ENCODE measurements around the gene NTRK3. TPM values are rescaled to one million over a fixed set of nuclear protein-coding genes. Genes with fewer than 3 reads are reported as not detected.

NTRK3 gene
- total RNA-seq, 6 experiments from 2014 or later: 0.35 to 0.75 (median 0.46) TPM

DNA sequence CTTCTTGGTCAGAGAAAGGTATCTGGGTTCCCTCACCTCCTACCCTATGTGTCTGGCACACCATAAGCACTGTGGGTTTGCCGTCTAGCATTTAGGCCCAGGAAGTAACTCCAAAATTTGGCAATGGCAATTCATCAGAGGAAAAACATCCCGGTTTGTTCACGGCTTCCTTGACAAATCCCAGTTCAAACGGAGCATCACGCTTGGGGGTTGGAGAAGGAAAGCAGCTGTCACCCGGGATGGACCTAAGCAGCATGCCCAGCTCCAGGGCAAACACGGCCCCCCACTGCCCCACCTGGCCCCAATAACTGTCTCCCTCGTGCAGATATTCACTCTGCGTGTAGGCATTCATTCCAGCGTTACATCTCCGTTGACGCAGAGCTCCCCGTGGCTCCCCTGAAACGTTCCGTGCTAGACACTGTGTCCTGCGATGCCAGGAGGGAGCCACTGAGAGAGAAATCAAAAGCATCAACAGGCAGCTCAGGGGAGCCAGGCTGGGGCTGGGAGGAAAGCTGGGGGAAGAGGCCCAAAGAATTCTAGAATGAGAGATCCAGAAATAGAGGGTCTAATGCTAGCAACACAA, 41.4 kb downstream of the NTRK3 start:
- H3K27me3 ChIP-seq: no peaks in the 10 kb centered on the region
- H3K36me3 ChIP-seq: no peaks in the 10 kb centered on the region
- intact Hi-C loops (cut with DNase I): no loop called here
- WGBS (ENCODE audit: insufficient coverage, low coverage, low lambda C conversion rate, missing lambda C conversion rate): 67% methylated on average over 7 of the region's 16 CpGs
- no peak for ATAC-seq
- no peak overlapping the region for H3K27ac ChIP-seq
- H3K4me3 ChIP-seq: no peak overlapping the region
- no peak for TF ChIP-seq POLR2A (IDR thresholded peaks at IDR 0.05)
- TF ChIP-seq CTCF (IDR thresholded peaks at IDR 0.05): no peak
- no peaks in the 10 kb centered on the region for H3K4me1 ChIP-seq
- no peak for DNase-seq
- H3K9me3 ChIP-seq: no peaks in the 10 kb centered on the region

- no peaks in the 10 kb centered on the region for H3K36me3 ChIP-seq
- intact Hi-C loops (cut with DNase I): no loop called here
- 31% methylated on average over 5 of the region's 5 CpGs for WGBS (ENCODE audit: insufficient coverage, low coverage, low lambda C conversion rate, missing lambda C conversion rate)
- DNase-seq: no peak
- no peaks in the 10 kb centered on the region for H3K27me3 ChIP-seq
- no peak for ATAC-seq
- no peak overlapping the region for H3K4me3 ChIP-seq
- no peak for TF ChIP-seq CTCF (IDR thresholded peaks at IDR 0.05)
- TF ChIP-seq POLR2A (IDR thresholded peaks at IDR 0.05): no peak
- no peak overlapping the region for H3K27ac ChIP-seq
- H3K4me1 ChIP-seq: no peaks in the 10 kb centered on the region
- H3K9me3 ChIP-seq: no peaks in the 10 kb centered on the region
Measured at GRCh38 chr15:88209111-88209510, 47.4 kb downstream of the NTRK3 start.

- no peak overlapping the region for H3K4me3 ChIP-seq
- DNase-seq (no peak), ATAC-seq (no peak)
- no peak for TF ChIP-seq CTCF (IDR thresholded peaks at IDR 0.05)
- TF ChIP-seq POLR2A (IDR thresholded peaks at IDR 0.05): no peak
- H3K27ac ChIP-seq: no peak overlapping the region
- 23% methylated on average over 2 of the region's 2 CpGs for WGBS (ENCODE audit: insufficient coverage, low coverage, low lambda C conversion rate, missing lambda C conversion rate)
- H3K27me3 ChIP-seq: no peaks in the 10 kb centered on the region
- no peaks in the 10 kb centered on the region for H3K9me3 ChIP-seq
- intact Hi-C loops (cut with DNase I): no loop called here
- H3K36me3 ChIP-seq: no peaks in the 10 kb centered on the region
- H3K4me1 ChIP-seq: no peaks in the 10 kb centered on the region
Measured at GRCh38 chr15:88208396-88208795, 48.1 kb downstream of the NTRK3 start.

DNA sequence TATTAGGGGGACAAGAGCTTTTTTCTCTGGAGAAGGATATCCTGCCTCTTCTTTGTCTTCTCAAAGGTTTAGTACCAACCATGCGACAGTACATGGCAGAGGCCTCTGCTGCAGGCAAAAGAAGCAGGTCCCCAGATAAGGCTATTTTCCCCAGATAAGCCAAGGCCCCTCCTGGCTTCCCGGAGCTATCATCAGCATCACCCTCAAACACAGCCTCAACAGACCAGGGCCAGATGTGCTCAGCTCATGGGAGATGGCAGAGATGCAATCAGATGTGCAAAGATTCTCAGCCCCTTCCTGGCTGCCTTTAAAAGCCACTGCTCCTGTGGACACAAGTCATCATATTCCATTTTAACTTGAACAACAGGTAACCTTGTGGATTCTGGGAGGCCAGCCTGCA, 49.0 kb downstream of the NTRK3 start:
- no peak for DNase-seq
- intact Hi-C loops (cut with DNase I): no loop called here
- H3K4me3 ChIP-seq: no peak overlapping the region
- H3K27me3 ChIP-seq: no peaks in the 10 kb centered on the region
- no peaks in the 10 kb centered on the region for H3K9me3 ChIP-seq
- H3K4me1 ChIP-seq: no peaks in the 10 kb centered on the region
- ATAC-seq: no peak
- H3K36me3 ChIP-seq: no peaks in the 10 kb centered on the region
- TF ChIP-seq CTCF (IDR thresholded peaks at IDR 0.05) (no peak), POLR2A (IDR thresholded peaks at IDR 0.05) (no peak)
- H3K27ac ChIP-seq: no peak overlapping the region
- whole genome bisulfite sequencing (ENCODE audit: insufficient coverage, low coverage, low lambda C conversion rate, missing lambda C conversion rate): 56% methylated on average over 1 of the region's 2 CpGs

DNA sequence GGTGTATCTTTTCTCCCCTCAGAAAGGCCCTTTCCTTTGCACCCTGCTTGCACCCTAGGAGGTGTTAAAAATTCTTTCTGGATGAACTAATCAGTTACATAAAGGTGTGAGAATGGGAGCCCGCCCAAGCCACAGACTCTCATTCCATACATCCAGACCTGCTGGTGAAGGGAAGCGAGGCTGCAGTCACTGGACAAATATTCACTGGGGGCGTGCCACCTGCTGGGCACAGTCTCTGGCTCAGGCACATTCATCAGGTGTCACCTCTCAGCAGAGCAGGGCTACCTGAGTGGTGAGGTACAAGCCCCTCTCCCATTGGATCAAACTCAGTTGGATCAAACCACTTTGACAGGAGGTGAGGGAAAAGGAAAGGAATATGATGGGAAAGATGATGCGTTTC, 52.0 kb downstream of the NTRK3 start:
- H3K4me1 ChIP-seq: no peaks in the 10 kb centered on the region
- H3K9me3 ChIP-seq: no peaks in the 10 kb centered on the region
- intact Hi-C loops (cut with DNase I): no loop called here
- no peaks in the 10 kb centered on the region for H3K36me3 ChIP-seq
- DNase-seq (no peak), ATAC-seq (no peak)
- TF ChIP-seq POLR2A (IDR thresholded peaks at IDR 0.05) (no peak), CTCF (IDR thresholded peaks at IDR 0.05) (no peak)
- no peak overlapping the region for H3K4me3 ChIP-seq
- H3K27ac ChIP-seq: no peak overlapping the region
- H3K27me3 ChIP-seq: no peaks in the 10 kb centered on the region
- WGBS (ENCODE audit: insufficient coverage, low coverage, low lambda C conversion rate, missing lambda C conversion rate): 57% methylated on average over 4 of the region's 4 CpGs
